ENCODE measurements around the gene PHKG1.
"Not testable (repeated sequence)": the region's sequence is repeated elsewhere in the genome, so short reads cannot be mapped to it uniquely, and the experiment has no call there.

Gene PHKG1

GRCh38 chr7:56033671-56034432 is 58.9 kb downstream of the PHKG1 start:
- DNase-seq, result peak; percentile 46 to 95 (median 54)

- DNase-seq, result not testable (repeated sequence)
Measured at GRCh38 chr7:56032578-56032977, 60.2 kb downstream of the PHKG1 start.

GRCh38 chr7:56031556-56031955 is 61.2 kb downstream of the PHKG1 start:
- not testable (repeated sequence) for DNase-seq

GRCh38 chr7:56030340-56030739 is 62.4 kb downstream of the PHKG1 start:
- no peak for DNase-seq

All from T-helper 2 cell (primary cell).